ENCODE results near the gene BECN2.

The BECN2 gene

GRCh38 chr1:241934201-241934848 lies 23.2 kb upstream of the BECN2 start:
- Histone ChIP-seq H3K4me3 (ENCODE audit: low read depth, low read length) (no peak overlapping the region), H3K36me3 (ENCODE audit: control insufficient read depth, insufficient read depth, low read length) (no peaks in the 10 kb centered on the region), H3K27ac (no peak overlapping the region), H3K9me3 (ENCODE audit: control insufficient read depth, low read length) (no peaks in the 10 kb centered on the region), H3K79me2 (no peaks in the 10 kb centered on the region), H2AFZ (peak overlapping the region; percentile 20), H3K4me1 (no peaks in the 10 kb centered on the region), H3K27me3 (ENCODE audit: control insufficient read depth, insufficient read depth, low read length) (no peaks in the 10 kb centered on the region), H3K9ac (no peak overlapping the region), H3K4me2 (ENCODE audit: low read length) (no peak overlapping the region)
- TF ChIP-seq, protein P1, sequence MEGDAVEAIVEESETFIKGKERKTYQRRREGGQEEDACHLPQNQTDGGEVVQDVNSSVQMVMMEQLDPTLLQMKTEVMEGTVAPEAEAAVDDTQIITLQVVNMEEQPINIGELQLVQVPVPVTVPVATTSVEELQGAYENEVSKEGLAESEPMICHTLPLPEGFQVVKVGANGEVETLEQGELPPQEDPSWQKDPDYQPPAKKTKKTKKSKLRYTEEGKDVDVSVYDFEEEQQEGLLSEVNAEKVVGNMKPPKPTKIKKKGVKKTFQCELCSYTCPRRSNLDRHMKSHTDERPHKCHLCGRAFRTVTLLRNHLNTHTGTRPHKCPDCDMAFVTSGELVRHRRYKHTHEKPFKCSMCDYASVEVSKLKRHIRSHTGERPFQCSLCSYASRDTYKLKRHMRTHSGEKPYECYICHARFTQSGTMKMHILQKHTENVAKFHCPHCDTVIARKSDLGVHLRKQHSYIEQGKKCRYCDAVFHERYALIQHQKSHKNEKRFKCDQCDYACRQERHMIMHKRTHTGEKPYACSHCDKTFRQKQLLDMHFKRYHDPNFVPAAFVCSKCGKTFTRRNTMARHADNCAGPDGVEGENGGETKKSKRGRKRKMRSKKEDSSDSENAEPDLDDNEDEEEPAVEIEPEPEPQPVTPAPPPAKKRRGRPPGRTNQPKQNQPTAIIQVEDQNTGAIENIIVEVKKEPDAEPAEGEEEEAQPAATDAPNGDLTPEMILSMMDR (IDR thresholded peaks at IDR 0.05) = no peak

- Histone ChIP-seq H3K4me2 (ENCODE audit: low read length) (no peak overlapping the region), H2AFZ (no peak overlapping the region), H3K27me3 (ENCODE audit: control insufficient read depth, insufficient read depth, low read length) (no peaks in the 10 kb centered on the region), H3K36me3 (ENCODE audit: control insufficient read depth, insufficient read depth, low read length) (peaks cover 2% of the 10 kb centered on the region), H3K4me3 (ENCODE audit: low read depth, low read length) (no peak overlapping the region), H3K9me3 (ENCODE audit: control insufficient read depth, low read length) (no peaks in the 10 kb centered on the region), H3K79me2 (no peaks in the 10 kb centered on the region), H3K4me1 (no peaks in the 10 kb centered on the region), H3K9ac (no peak overlapping the region), H3K27ac (no peak overlapping the region)
- TF ChIP-seq, protein P1 (IDR thresholded peaks at IDR 0.05) = no peak
Observed at GRCh38 chr1:241934866-241935265, 22.7 kb upstream of the BECN2 start.

DNA sequence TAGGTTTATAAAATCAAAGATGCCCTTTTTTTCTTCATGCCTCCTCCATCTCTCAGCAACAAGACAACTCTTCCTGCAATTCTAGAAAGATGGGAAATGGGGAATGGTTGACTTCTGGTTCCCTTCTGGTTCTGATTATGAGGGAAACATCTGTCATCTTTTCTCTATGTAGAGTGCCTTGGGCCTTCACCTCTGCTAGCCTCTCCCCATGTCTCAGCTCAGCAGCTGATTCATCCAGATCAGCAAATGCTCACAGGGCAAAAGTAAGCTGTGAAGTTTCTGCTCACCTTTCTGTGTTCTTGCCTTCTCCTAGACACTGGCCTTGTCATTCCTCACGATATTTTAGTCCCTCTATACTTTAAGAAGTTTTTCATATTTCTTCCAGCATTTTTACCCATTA lies 17.8 kb upstream of the BECN2 start:
- Histone ChIP-seq H3K4me2 (ENCODE audit: low read length) (no peak overlapping the region), H3K9ac (no peak overlapping the region), H2AFZ (no peak overlapping the region), H3K9me3 (ENCODE audit: control insufficient read depth, low read length) (no peaks in the 10 kb centered on the region), H3K27me3 (ENCODE audit: control insufficient read depth, insufficient read depth, low read length) (no peaks in the 10 kb centered on the region), H3K36me3 (ENCODE audit: control insufficient read depth, insufficient read depth, low read length) (peaks cover 2% of the 10 kb centered on the region), H3K4me3 (ENCODE audit: low read depth, low read length) (no peak overlapping the region), H3K27ac (no peak overlapping the region), H3K79me2 (no peaks in the 10 kb centered on the region), H3K4me1 (no peaks in the 10 kb centered on the region)
- TF ChIP-seq, protein P1 (IDR thresholded peaks at IDR 0.05) = no peak

- TF ChIP-seq, protein P1 (IDR thresholded peaks at IDR 0.05) = no peak
- no peaks in the 10 kb centered on the region for H3K79me2 ChIP-seq
- no peaks in the 10 kb centered on the region for H3K27me3 ChIP-seq (ENCODE audit: control insufficient read depth, insufficient read depth, low read length)
- H3K27ac ChIP-seq = no peak overlapping the region
- H3K9me3 ChIP-seq (ENCODE audit: control insufficient read depth, low read length) = no peaks in the 10 kb centered on the region
- H3K4me1 ChIP-seq = no peaks in the 10 kb centered on the region
- H3K4me2 ChIP-seq (ENCODE audit: low read length) = no peak overlapping the region
- H3K36me3 ChIP-seq (ENCODE audit: control insufficient read depth, insufficient read depth, low read length) = peaks cover 2% of the 10 kb centered on the region
- H3K9ac ChIP-seq = no peak overlapping the region
- H3K4me3 ChIP-seq (ENCODE audit: low read depth, low read length) = no peak overlapping the region
- no peak overlapping the region for H2AFZ ChIP-seq
Observed at GRCh38 chr1:241942738-241943137, 14.8 kb upstream of the BECN2 start.

DNA sequence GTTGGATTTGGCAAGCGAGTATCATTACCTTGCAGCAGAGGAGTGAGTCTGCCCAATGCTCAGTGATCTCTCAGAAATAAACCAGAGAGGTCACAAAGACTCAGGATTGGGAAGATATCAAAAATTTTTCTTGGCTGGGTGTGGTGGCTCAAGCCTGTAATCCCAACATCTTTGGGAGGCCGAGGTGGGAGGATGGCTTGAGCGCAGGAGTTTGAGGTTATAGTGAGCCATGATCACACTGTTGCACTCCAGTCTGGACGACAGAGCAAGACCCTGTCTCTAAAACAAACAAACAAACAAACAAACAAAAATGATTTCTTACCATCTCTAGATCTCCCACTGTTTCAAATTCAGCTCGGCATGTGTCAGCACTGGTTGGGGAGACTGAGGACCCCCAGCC lies 13.3 kb upstream of the BECN2 start:
- TF ChIP-seq, protein P1 (IDR thresholded peaks at IDR 0.05) = no peak
- Histone ChIP-seq H2AFZ (no peak overlapping the region), H3K4me2 (ENCODE audit: low read length) (no peak overlapping the region), H3K36me3 (ENCODE audit: control insufficient read depth, insufficient read depth, low read length) (peaks cover 2% of the 10 kb centered on the region), H3K27ac (no peak overlapping the region), H3K9me3 (ENCODE audit: control insufficient read depth, low read length) (no peaks in the 10 kb centered on the region), H3K79me2 (no peaks in the 10 kb centered on the region), H3K4me1 (no peaks in the 10 kb centered on the region), H3K4me3 (ENCODE audit: low read depth, low read length) (no peak overlapping the region), H3K9ac (no peak overlapping the region), H3K27me3 (ENCODE audit: control insufficient read depth, insufficient read depth, low read length) (no peaks in the 10 kb centered on the region)

All from parathyroid adenoma (tissue), 2 donors.